HepG2 (cell line): Measurements from ENCODE around the gene PEX11B. TPM values are rescaled to one million over a fixed set of nuclear protein-coding genes. Genes with fewer than 3 reads are reported as not detected.

Experiments used
- CCAR2 ChIP-seq: fragments of 200-400 bp; formaldehyde crosslinking; optimal IDR thresholded peaks from 2 replicates; pipeline ENCODE3; 2018; ENCODE audit warnings: low read depth, mild to moderate bottlenecking, low read length, moderate library complexity
- JUN ChIP-seq: sonication (generic); formaldehyde crosslinking; IDR thresholded peaks from 2 replicates; pipeline ENCODE4 v1.4.0; 2020; ENCODE audit warnings: mild to moderate bottlenecking, missing genetic modification reagents
- NFKBIZ ChIP-seq: IDR thresholded peaks from 2 replicates; pipeline ENCODE4 v1.6.1; 2018; ENCODE audit warnings: missing genetic modification reagents, missing compliant biosample characterization
- RBM39 ChIP-seq: fragments of 200-400 bp; formaldehyde crosslinking; IDR thresholded peaks from one replicate; pipeline ENCODE4 v1.6.1; 2018; ENCODE audit warnings: antibody characterized with exemption, mild to moderate bottlenecking, low read depth, low read length; ENCODE audit not compliant: poor library complexity, severe bottlenecking
- SAP130 ChIP-seq: IDR thresholded peaks from 2 replicates; pipeline ENCODE4 v1.6.1; 2016; ENCODE audit warnings: low read depth
- TARDBP ChIP-seq: sonication (generic); formaldehyde crosslinking; IDR thresholded peaks from 2 replicates; pipeline ENCODE4 v1.8.0; 2022; ENCODE audit warnings: mild to moderate bottlenecking, missing genetic modification reagents
- ZNF282 ChIP-seq: fragments of 450-650 bp; IDR thresholded peaks from 2 replicates; pipeline ENCODE4 v1.6.1; 2018; ENCODE audit not compliant: partially characterized antibody
- ZNF496 ChIP-seq: sonication (generic); formaldehyde crosslinking; IDR thresholded peaks from 2 replicates; pipeline ENCODE4 v1.8.1; 2023; ENCODE audit warnings: mild to moderate bottlenecking, moderate library complexity, missing genetic modification reagents; ENCODE audit not compliant: insufficient replicate concordance
- ZNF614 ChIP-seq: IDR thresholded peaks from 2 replicates; pipeline ENCODE4 v1.6.1; 2018; ENCODE audit warnings: missing biosample characterization, missing genetic modification reagents, inconsistent platforms, borderline replicate concordance
- polyA plus RNA-seq, 8 experiments: library from polyadenylated mRNA; depleted of rRNA in 3 of 8; stranded (reverse) in 7 of 8; unstranded in 1 of 8; fragments of >200 nt; fragmentation: Illumina TruSeq in 4 of 8; extraction: Trizol in 4 of 8; gene quantifications; 2 replicates each; pipeline versions ENCODE4 v1.2.1 to v1.2.3, GENCODE V29; 2011 to 2016; ENCODE audit warnings: low read depth in 4 of 8, missing spikeins in 1 of 8, mixed read lengths in 1 of 8; ENCODE audit not compliant: insufficient read depth in 1 of 8
- total RNA-seq, 5 experiments: library from RNA; depleted of rRNA; stranded (reverse); fragments of >200 nt; fragmentation: Illumina TruSeq; extraction: Trizol; gene quantifications; 2 replicates each; pipeline ENCODE4 v1.2.3, GENCODE V29; 2016; ENCODE audit warnings: low read depth in 1 of 5
- TF ChIP-seq, protein P1 (sequence below): sonication (generic); formaldehyde crosslinking; IDR thresholded peaks from 2 replicates; pipeline ENCODE4 v1.9.0; 2022; ENCODE audit warnings: low read depth, missing genetic modification reagents
- TF ChIP-seq, protein P2 (sequence below): sonication (generic); formaldehyde crosslinking; IDR thresholded peaks from 2 replicates; pipeline ENCODE4 v1.8.1; 2023; ENCODE audit warnings: mild to moderate bottlenecking, missing genetic modification reagents, borderline replicate concordance
- TF ChIP-seq, protein P3 (sequence below): sonication (generic); formaldehyde crosslinking; IDR thresholded peaks from 2 replicates; pipeline ENCODE4 v1.5.1; 2020; ENCODE audit warnings: mild to moderate bottlenecking, missing genetic modification reagents
- TF ChIP-seq, protein P4 (sequence below): IDR thresholded peaks from 2 replicates; pipeline ENCODE4 v1.6.1; 2016; ENCODE audit warnings: low read depth

The PEX11B gene
- total and polyA plus RNA-seq, 2 of the 13 experiments (the other 11 are each of a cell fraction or from before 2014, with no cell fraction given), result 21.6 to 48.4 TPM

DNA sequence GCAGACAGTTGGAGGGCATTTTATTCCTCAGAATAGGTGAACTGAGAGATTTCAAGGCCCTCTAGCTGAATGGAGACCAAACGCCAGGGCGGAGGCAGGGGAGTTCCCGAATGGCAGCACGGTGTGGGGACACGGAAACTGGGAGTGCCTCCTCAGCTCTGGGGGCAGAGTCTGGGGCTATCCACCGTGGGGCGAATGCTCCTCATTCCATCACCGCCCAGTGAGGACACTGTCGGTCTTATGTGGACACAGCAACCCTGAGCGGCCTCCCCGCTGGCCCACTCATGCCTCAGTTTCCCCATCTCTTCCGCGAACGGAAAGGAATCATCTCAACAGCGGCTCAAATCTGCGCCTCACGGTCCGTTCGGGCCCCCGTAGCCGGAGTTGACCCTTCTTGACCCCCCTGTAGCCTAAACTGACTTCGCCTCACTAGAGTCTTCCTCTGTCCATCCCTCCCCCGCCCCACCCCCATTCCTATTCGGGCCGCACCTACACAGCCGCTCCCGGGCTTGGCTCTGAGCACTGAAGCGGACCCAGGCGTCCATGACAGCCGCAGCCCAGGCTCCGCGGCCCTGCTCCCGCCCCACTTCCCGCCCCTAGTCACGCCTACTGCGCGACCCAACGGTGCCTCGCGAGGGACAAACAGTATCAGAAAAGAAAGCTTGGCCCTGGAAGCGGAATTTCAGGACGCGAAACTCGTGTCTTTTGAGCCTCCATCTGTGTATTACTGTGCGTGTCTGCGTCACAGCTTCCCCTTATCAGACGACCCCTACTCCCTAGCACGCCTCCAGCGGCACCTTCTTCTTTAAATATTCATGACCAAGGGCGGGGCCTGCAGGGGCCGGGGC, at the start of gene PEX11B (continued):
- TF ChIP-seq, protein P1, sequence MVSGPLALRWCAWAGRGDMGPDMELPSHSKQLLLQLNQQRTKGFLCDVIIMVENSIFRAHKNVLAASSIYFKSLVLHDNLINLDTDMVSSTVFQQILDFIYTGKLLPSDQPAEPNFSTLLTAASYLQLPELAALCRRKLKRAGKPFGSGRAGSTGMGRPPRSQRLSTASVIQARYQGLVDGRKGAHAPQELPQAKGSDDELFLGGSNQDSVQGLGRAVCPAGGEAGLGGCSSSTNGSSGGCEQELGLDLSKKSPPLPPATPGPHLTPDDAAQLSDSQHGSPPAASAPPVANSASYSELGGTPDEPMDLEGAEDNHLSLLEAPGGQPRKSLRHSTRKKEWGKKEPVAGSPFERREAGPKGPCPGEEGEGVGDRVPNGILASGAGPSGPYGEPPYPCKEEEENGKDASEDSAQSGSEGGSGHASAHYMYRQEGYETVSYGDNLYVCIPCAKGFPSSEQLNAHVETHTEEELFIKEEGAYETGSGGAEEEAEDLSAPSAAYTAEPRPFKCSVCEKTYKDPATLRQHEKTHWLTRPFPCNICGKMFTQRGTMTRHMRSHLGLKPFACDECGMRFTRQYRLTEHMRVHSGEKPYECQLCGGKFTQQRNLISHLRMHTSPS (CRISPR knock-in tag), result no peak
- 0 out of 2 replicates have a peak, but pooled peaks have one; percentile 47 for TF ChIP-seq JUN (CRISPR knock-in tag)
- TF ChIP-seq, protein P2, sequence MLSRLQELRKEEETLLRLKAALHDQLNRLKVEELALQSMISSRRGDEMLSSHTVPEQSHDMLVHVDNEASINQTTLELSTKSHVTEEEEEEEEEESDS, result no peak
- TF ChIP-seq, protein P3, sequence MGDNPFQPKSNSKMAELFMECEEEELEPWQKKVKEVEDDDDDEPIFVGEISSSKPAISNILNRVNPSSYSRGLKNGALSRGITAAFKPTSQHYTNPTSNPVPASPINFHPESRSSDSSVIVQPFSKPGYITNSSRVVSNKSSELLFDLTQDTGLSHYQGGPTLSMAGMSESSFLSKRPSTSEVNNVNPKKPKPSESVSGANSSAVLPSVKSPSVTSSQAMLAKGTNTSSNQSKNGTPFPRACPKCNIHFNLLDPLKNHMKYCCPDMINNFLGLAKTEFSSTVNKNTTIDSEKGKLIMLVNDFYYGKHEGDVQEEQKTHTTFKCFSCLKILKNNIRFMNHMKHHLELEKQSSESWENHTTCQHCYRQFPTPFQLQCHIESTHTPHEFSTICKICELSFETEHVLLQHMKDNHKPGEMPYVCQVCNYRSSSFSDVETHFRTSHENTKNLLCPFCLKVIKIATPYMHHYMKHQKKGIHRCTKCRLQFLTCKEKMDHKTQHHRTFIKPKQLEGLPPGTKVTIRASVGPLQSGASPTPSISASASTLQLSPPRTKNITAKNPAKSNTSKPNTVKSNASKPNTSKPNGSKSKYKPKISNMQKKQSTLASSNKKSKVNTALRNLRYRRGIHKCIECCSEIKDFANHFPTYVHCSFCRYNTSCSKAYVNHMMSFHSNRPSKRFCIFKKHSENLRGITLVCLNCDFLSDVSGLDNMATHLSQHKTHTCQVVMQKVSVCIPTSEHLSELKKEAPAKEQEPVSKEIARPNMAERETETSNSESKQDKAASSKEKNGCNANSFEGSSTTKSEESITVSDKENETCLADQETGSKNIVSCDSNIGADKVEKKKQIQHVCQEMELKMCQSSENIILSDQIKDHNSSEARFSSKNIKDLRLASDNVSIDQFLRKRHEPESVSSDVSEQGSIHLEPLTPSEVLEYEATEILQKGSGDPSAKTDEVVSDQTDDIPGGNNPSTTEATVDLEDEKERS, result no peak
- no peak for TF ChIP-seq NFKBIZ (CRISPR knock-in tag)
- TF ChIP-seq, protein P4, sequence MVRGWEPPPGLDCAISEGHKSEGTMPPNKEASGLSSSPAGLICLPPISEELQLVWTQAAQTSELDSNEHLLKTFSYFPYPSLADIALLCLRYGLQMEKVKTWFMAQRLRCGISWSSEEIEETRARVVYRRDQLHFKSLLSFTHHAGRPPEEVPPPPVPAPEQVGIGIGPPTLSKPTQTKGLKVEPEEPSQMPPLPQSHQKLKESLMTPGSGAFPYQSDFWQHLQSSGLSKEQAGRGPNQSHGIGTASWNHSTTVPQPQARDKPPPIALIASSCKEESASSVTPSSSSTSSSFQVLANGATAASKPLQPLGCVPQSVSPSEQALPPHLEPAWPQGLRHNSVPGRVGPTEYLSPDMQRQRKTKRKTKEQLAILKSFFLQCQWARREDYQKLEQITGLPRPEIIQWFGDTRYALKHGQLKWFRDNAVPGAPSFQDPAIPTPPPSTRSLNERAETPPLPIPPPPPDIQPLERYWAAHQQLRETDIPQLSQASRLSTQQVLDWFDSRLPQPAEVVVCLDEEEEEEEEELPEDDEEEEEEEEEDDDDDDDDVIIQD (CRISPR knock-in tag), result no peak
- peak; percentile 87 for TF ChIP-seq SAP130 (CRISPR knock-in tag)
- no peak for TF ChIP-seq ZNF614 (CRISPR knock-in tag)
- TF ChIP-seq ZNF496, result no peak
- no peak for TF ChIP-seq RBM39
- TF ChIP-seq TARDBP (CRISPR knock-in tag), result no peak
- TF ChIP-seq CCAR2, result no peak
- no peak for TF ChIP-seq ZNF282
